Suprapubic skin (tissue), 3 donors: Measurements from ENCODE around the gene PINK1.

Experiments used
- CTCF ChIP-seq, 2 donors: fragments of 200-600 bp in 1 of 2; fragments of 450-650 bp in 1 of 2; sonication (generic) in 1 of 2; IDR thresholded peaks; one replicate each; pipeline ENCODE4 v1.5.1; 2016 to 2019; ENCODE audit warnings: antibody characterized with exemption in 2 of 2, mild to moderate bottlenecking in 1 of 2, moderate library complexity in 1 of 2
- EP300 ChIP-seq: sonication (generic); formaldehyde crosslinking; IDR thresholded peaks from one replicate; pipeline ENCODE4 v1.6.1; 2017; ENCODE audit warnings: antibody characterized with exemption
- POLR2A ChIP-seq, 2 donors: fragments of 450-650 bp; IDR thresholded peaks; one replicate each; pipeline ENCODE4 v1.6.1; 2017; ENCODE audit warnings: antibody characterized with exemption in 2 of 2, mild to moderate bottlenecking in 2 of 2, moderate library complexity in 2 of 2

- TF ChIP-seq CTCF (IDR thresholded peaks at IDR 0.05) (no peak), POLR2A (IDR thresholded peaks at IDR 0.05) (no peak), EP300 (no peak)
These were observed 39.0 kb downstream of the PINK1 start for GRCh38 chr1:20672265-20672632.
